Fibroblast of lung (primary cell): ENCODE results near the gene ZNF688.

Experiments
- CTCF ChIP-seq, 2 donors: IDR thresholded peaks in 1 of 2; conservative IDR thresholded peaks in 1 of 2; 1 replicate in 1 of 2; 2 replicates in 1 of 2; pipeline ENCODE4 v1.5.1; 2011 to 2012; ENCODE audit warnings: low read length in 2 of 2, control low read depth in 1 of 2, inconsistent platforms in 1 of 2, low read depth in 1 of 2, mild to moderate bottlenecking in 1 of 2
- EZH2 ChIP-seq: IDR thresholded peaks from 2 replicates; pipeline ENCODE4 v1.5.1; 2012; ENCODE audit warnings: low read length, control low read depth, mild to moderate bottlenecking; ENCODE audit errors: missing control alignments

- TF ChIP-seq CTCF (conservative IDR thresholded peaks at IDR 0.05 in 1 of 2, IDR thresholded peaks at IDR 0.05 in 1 of 2; ENCODE audit: low read depth in 1 of 2, low read length in 2 of 2) (peak; percentile 29 to 30), EZH2 (no peak)
These were observed 44.5 kb downstream of the ZNF688 start for GRCh38 chr16:30526823-30527634.
